GM13976 (cell line): Measurements from ENCODE around the gene ANAPC10.

Experiments used
- DNase-seq: peaks from one replicate; pipeline ENCODE4 v3.0.0; 2012; ENCODE audit warnings: low spot score
- in situ Hi-C: fragments of 300-500 bp; cut with MboI; formaldehyde crosslinking; loops from one replicate; pipeline ENCODE4 v1.12.0; 2022; ENCODE audit warnings: low sequenced_read_pairs, mixed read lengths, inconsistent platforms; ENCODE audit not compliant: unreplicated experiment
- TF ChIP-seq, protein P1 (sequence below): IDR thresholded peaks from 2 replicates; pipeline ENCODE4 v1.5.1; 2012; ENCODE audit warnings: borderline replicate concordance, mild to moderate bottlenecking; ENCODE audit not compliant: insufficient read depth; ENCODE audit errors: extremely low read depth, missing control alignments, control extremely low read depth

ANAPC10 gene

DNA sequence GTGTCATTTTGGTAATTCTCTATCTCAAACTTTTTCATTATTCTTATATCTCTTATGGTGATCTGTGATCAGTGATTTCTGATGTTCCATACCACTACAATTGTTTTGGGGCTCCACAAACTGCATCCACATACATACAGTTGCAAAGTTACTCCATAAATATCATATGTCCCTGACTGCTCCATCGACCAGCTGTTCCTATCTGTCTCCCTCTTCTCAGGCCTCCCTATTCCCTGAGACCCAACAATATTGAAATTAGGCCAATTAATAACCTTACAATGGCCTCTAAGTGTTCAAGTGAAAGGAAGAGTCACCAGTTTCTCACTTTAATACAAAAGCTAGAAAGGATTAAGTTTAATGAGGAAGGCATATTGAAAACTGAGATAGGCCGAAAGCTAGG, 108.7 kb downstream of the ANAPC10 start:
- no peak for DNase-seq
- TF ChIP-seq, protein P1, sequence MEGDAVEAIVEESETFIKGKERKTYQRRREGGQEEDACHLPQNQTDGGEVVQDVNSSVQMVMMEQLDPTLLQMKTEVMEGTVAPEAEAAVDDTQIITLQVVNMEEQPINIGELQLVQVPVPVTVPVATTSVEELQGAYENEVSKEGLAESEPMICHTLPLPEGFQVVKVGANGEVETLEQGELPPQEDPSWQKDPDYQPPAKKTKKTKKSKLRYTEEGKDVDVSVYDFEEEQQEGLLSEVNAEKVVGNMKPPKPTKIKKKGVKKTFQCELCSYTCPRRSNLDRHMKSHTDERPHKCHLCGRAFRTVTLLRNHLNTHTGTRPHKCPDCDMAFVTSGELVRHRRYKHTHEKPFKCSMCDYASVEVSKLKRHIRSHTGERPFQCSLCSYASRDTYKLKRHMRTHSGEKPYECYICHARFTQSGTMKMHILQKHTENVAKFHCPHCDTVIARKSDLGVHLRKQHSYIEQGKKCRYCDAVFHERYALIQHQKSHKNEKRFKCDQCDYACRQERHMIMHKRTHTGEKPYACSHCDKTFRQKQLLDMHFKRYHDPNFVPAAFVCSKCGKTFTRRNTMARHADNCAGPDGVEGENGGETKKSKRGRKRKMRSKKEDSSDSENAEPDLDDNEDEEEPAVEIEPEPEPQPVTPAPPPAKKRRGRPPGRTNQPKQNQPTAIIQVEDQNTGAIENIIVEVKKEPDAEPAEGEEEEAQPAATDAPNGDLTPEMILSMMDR, result no peak
- in situ Hi-C loops, result no loop called here

GRCh38 chr4:144985531-144985930, 112.5 kb downstream of the ANAPC10 start:
- DNase-seq, result no peak
- TF ChIP-seq, protein P1, result no peak
- in situ Hi-C loops, result no loop called here

DNA sequence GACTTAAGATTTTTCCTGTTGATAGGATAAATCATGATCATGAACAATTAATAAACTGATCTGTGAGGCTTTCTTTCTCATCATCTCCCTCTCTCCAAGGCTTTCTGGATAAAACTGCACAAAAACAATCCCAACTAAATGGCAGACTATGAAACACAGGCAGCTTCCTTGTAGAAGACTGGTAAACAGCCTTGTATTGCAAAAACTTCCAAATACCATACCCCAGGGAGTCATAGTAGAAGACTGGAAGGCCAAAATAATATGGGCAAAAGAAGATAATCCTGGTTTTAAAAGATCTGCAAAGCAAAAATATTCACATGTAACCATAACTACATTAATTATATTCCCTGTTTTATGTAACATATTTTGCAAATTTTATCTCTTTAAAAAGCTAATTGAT, 113.0 kb downstream of the ANAPC10 start:
- in situ Hi-C loops, result no loop called here
- TF ChIP-seq, protein P1, result no peak
- no peak for DNase-seq

DNA sequence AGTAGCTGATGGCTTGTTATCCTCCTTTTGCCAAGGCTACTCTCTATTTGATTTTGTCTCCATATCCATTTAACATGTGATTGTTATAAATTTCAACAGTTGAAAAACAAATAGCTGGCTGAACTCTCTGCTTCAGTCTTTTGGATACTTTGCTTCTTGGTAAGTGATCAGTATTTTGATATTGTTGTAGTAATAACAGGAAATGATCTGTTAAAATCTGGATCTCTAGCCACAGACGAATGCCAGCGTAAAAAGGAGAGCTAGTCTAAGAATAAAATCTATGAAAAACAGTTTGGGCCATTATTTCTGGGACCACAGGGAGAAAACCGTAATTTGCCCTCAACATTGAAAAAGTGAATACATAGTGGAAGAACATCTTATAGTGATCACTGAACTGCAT, 113.8 kb downstream of the ANAPC10 start:
- TF ChIP-seq, protein P1, result no peak
- in situ Hi-C loops, result no loop called here
- no peak for DNase-seq

DNA sequence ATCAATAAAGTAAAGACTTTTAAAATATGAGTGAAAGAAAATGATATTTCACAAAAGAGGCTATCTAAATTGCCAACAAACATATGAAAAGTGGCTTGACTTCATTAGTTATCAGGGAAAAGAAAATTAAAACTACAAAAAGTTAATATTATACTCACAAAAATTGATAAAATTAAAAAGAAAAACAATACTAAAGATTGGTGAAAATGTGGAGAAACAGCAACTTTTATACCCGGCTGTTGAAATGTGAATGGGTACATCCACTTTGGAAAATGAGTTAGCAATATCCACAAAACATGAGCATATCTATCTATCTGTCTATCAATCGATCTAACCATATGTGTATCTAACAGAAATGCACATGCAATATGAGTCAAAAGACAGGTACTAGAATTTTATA, 122.3 kb downstream of the ANAPC10 start:
- TF ChIP-seq, protein P1, result no peak
- DNase-seq, result no peak
- in situ Hi-C loops, result no loop called here

- in situ Hi-C loops, result no loop called here
- DNase-seq, result no peak
- TF ChIP-seq, protein P1, result no peak
Observed at GRCh38 chr4:144970597-144970996, 127.4 kb downstream of the ANAPC10 start.

DNA sequence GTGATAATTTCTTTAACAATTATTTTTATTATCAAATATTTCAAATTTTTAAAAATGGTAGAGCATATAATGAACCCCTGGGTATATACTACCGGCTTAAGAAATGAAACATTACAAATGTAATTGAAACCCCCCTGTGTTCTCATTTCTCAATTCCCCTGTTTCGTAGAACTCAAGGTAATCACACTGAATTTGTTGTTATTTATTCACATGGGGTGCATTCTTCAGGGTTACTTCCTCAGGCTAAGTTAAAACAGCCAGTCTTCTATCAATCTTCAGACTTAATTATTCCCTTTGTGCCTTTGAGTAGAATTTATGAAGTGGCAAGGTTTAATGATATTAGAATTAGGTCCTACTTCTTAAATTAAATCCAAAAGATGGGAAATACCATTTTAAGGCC, 128.2 kb downstream of the ANAPC10 start:
- DNase-seq, result no peak
- TF ChIP-seq, protein P1, result no peak
- in situ Hi-C loops, result no loop called here
